ENCODE data around the gene CEP112.

DNA sequence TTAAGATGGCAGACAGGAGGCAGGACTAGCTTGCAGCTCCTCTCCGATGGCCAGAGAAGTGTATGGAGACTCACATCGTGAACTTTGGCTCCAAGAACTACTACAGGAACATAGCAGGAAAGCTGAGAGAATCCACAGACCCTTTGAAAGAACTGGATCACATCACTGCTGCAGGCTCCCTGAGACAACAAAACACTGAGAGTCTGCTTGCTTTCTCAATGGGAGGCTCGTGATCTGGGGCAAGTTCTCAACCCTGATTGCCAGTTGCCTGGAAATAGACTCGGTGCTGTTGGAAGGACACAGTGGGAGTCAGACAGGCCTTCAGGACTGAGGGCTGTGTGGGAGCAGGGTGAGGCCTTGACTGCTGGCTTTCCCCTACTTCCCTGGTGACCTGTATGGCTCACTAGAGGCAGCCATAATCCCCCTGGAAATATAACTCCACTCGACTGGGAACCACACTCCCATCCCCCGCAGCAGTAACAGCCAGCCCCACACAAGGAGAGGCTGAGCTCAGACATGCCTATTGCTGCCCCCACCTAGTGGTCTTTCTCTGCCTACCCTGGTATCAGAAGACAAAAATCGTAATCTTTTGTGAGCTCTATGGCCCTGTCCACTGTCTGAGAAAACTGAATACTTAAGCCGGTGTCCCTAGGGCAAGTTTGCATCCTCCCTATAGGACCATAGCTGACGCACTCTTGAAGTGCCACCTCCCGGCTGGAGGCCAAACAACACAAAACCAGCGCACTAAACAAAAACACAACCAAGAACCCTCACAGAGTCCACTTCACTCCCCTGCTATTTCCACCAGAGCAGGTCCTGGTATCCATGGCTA lies 238.4 kb downstream of the CEP112 start:
- TF ChIP-seq CTCF (IDR thresholded peaks at IDR 0.05) (no peak), POLR2A (IDR thresholded peaks at IDR 0.05) (no peak)

Measured in testis (tissue), 2 donors.